Activated T-helper 1 cell treated with anti-CD3 and anti-CD28 coated beads, Interleukin-12 subunit alpha, Interleukin-12 subunit beta, Interleukin-2, Interleukin-4 antibody, amounts not matched to agents 30 ng/mL and 10 ng/mL and 1 ng/mL, durations not matched to agents 14 hours and 24 hours and 36 hours (primary cell): Measurements from ENCODE around the gene MXRA8. TPM values are rescaled to one million over a fixed set of nuclear protein-coding genes. Genes with fewer than 3 reads are reported as not detected.
"Not testable (repeated sequence)": the region's sequence is repeated elsewhere in the genome, so short reads cannot be mapped to it uniquely, and the experiment has no call there.

Experiments
- DNase-seq: peaks from one replicate; pipeline ENCODE4 v3.0.0; 2021; ENCODE audit warnings: low spot score
- H3K27ac Mint-ChIP-seq: one replicate; pipeline ENCODE4 v1.8.0; 2021; ENCODE audit warnings: mild to moderate bottlenecking, mixed read lengths
- H3K27me3 Mint-ChIP-seq: one replicate; pipeline ENCODE4 v1.8.0; 2022; ENCODE audit warnings: mild to moderate bottlenecking, moderate library complexity, mixed read lengths; ENCODE audit not compliant: insufficient read depth
- H3K36me3 Mint-ChIP-seq: one replicate; pipeline ENCODE4 v1.8.0; 2021; ENCODE audit warnings: low read depth, mixed read lengths
- H3K4me1 Mint-ChIP-seq: one replicate; pipeline ENCODE4 v1.8.0; 2021; ENCODE audit warnings: low read depth, mixed read lengths
- H3K4me3 Mint-ChIP-seq: one replicate; pipeline ENCODE4 v1.8.0; 2021; ENCODE audit warnings: mild to moderate bottlenecking, moderate library complexity, mixed read lengths
- H3K9me3 Mint-ChIP-seq: one replicate; pipeline ENCODE4 v1.8.0; 2021; ENCODE audit warnings: mixed read lengths
- intact Hi-C: fragments of 100-400 bp; cut with micrococcal nuclease; formaldehyde crosslinking; loops from one replicate; pipeline ENCODE4 v1.15.1; 2024
- total RNA-seq: library from RNA; stranded (reverse); gene quantifications from 2 replicates; pipeline ENCODE4 v1.2.3, GENCODE V29; 2022

The MXRA8 gene
- total RNA-seq, 1 donor from 2014 or later: 0.18 TPM

- Mint-ChIP-seq H3K4me1 (no peaks in the 10 kb centered on the region), H3K9me3 (no peaks in the 10 kb centered on the region), H3K27me3 (no peaks in the 10 kb centered on the region), H3K36me3 (peaks cover 49% of the 10 kb centered on the region), H3K4me3 (no peak overlapping the region), H3K27ac (no peak overlapping the region)
- intact Hi-C loops: no loop called here
- no peak for DNase-seq
These were observed 29.0 kb upstream of the MXRA8 start for GRCh38 chr1:1387098-1388077.

DNA sequence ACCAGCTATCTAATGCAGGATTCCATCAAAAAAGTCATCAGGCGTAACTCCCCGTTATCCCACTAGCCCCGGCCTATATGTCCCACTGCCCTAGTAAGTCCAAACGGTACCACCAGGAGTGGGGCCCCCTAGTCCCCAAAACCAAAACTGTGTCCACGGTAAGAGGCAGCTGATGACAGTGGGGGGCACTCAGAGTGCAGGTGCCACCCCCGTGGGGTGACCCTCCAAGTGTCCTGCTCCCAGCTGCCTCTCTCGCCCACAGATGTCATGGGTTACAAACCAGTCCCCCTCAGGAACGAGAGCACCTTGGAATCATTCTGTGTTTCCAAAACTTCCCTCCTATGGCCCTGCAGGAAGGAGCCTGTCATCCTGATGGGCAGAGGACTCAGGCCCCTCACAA is 27.6 kb upstream of the MXRA8 start:
- intact Hi-C loops: no loop called here
- Mint-ChIP-seq H3K36me3 (peaks cover 35% of the 10 kb centered on the region), H3K27ac (no peak overlapping the region), H3K4me3 (no peak overlapping the region), H3K9me3 (no peaks in the 10 kb centered on the region), H3K27me3 (no peaks in the 10 kb centered on the region), H3K4me1 (no peaks in the 10 kb centered on the region)
- no peak for DNase-seq

GRCh38 chr1:1385339-1385738 is 27.0 kb upstream of the MXRA8 start:
- H3K9me3 Mint-ChIP-seq, H3K27me3 Mint-ChIP-seq, H3K4me3 Mint-ChIP-seq, H3K27ac Mint-ChIP-seq, intact Hi-C loops, DNase-seq, H3K4me1 Mint-ChIP-seq: not testable (repeated sequence)
- H3K36me3 Mint-ChIP-seq: peaks cover 29% of the 10 kb centered on the region

DNA sequence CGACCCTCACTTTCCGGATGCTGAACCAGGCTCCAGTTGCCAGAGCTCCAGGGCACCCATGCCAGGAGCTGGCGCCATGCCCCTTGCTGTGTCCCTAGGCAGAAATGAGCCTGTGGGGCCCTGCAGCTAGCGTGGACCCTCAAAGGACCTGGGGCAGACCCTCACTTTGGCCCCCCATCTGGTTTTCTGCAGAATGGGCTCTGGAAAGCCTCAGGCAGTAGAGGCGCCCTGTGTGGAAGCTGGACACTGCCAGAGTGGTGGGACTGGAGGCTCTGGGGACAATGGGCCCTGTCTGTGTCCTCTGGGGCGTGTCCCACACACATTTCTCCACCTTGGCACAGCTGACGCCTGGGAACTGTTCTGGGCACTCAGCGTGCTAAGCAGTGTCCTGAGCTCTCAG is 22.9 kb upstream of the MXRA8 start:
- H3K27me3 Mint-ChIP-seq: no peaks in the 10 kb centered on the region
- no peaks in the 10 kb centered on the region for H3K9me3 Mint-ChIP-seq
- intact Hi-C loops: no loop called here
- no peaks in the 10 kb centered on the region for H3K4me1 Mint-ChIP-seq
- no peak overlapping the region for H3K27ac Mint-ChIP-seq
- H3K4me3 Mint-ChIP-seq: no peak overlapping the region
- H3K36me3 Mint-ChIP-seq: peaks cover under 1% of the 10 kb centered on the region
- DNase-seq: no peak

GRCh38 chr1:1380860-1381259 is 22.5 kb upstream of the MXRA8 start:
- Mint-ChIP-seq H3K27me3 (no peaks in the 10 kb centered on the region), H3K4me1 (no peaks in the 10 kb centered on the region), H3K9me3 (no peaks in the 10 kb centered on the region), H3K36me3 (no peaks in the 10 kb centered on the region), H3K27ac (no peak overlapping the region), H3K4me3 (no peak overlapping the region)
- intact Hi-C loops: no loop called here
- DNase-seq: no peak

GRCh38 chr1:1377540-1378205 is 19.3 kb upstream of the MXRA8 start:
- Mint-ChIP-seq H3K27me3 (peaks cover 2% of the 10 kb centered on the region), H3K4me3 (no peak overlapping the region), H3K36me3 (peaks cover 6% of the 10 kb centered on the region), H3K9me3 (no peaks in the 10 kb centered on the region), H3K4me1 (peaks cover 7% of the 10 kb centered on the region), H3K27ac (no peak overlapping the region)
- DNase-seq: no peak
- intact Hi-C loops: no loop called here

- no peak for DNase-seq
- H3K4me3 Mint-ChIP-seq: peak overlapping the region; percentile 43
- H3K36me3 Mint-ChIP-seq: peaks cover 8% of the 10 kb centered on the region
- peak overlapping the region; percentile 98 for H3K27ac Mint-ChIP-seq
- peaks cover 2% of the 10 kb centered on the region for H3K27me3 Mint-ChIP-seq
- peaks cover 11% of the 10 kb centered on the region for H3K4me1 Mint-ChIP-seq
- no peaks in the 10 kb centered on the region for H3K9me3 Mint-ChIP-seq
- intact Hi-C loops: no loop called here
These were observed 18.3 kb upstream of the MXRA8 start for GRCh38 chr1:1376551-1377226.

- peaks cover 2% of the 10 kb centered on the region for H3K27me3 Mint-ChIP-seq
- intact Hi-C loops: loop anchor here (1.0 to 2.0 kb wide), 9 partner anchors 24 to 362 kb away; partner anchors contain the start of genes ATAD3B, CCNL2, CPTP and DVL1
- peaks cover 11% of the 10 kb centered on the region for H3K4me1 Mint-ChIP-seq
- H3K36me3 Mint-ChIP-seq: peaks cover 8% of the 10 kb centered on the region
- no peaks in the 10 kb centered on the region for H3K9me3 Mint-ChIP-seq
- H3K4me3 Mint-ChIP-seq: peak within 1 kb of the TSS; percentile 93
- peak within 1 kb of the TSS; percentile 98 for H3K27ac Mint-ChIP-seq
- DNase-seq: peak; percentile 97
These were observed 16.7 kb upstream of the MXRA8 start, which contains the start of gene AURKAIP1 for GRCh38 chr1:1374929-1375662. AURKAIP1 (minus strand) TSS chr1:1375207; CDS start chr1:1374756, 451 bp downstream.

DNA sequence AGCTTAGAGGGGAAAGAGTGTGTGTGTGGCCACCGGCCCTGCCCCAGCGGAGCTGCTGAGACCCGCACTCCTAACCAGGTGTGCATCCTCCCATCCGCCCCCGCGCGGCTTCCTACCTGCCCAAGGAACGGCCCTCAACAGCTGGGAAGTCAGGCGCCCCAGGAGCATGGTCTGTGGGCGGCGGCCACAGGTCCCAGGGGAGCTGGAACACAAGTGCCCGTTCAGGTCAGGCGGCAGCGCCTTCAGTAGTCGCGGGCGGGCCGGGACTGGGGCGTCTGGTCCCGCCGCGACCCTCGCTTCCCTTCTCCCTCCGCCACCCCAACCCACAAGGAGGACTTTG is 16.2 kb upstream of the MXRA8 start:
- DNase-seq: no peak
- H3K4me1 Mint-ChIP-seq: peaks cover 11% of the 10 kb centered on the region
- intact Hi-C loops: loop anchor here (2.0 kb wide), 1 partner anchor 26 kb away; the partner anchor contains the start of gene DVL1
- no peaks in the 10 kb centered on the region for H3K9me3 Mint-ChIP-seq
- H3K4me3 Mint-ChIP-seq: peak overlapping the region; percentile 93
- peak overlapping the region; percentile 52 for H3K27ac Mint-ChIP-seq
- peaks cover 2% of the 10 kb centered on the region for H3K27me3 Mint-ChIP-seq
- peaks cover 8% of the 10 kb centered on the region for H3K36me3 Mint-ChIP-seq

DNA sequence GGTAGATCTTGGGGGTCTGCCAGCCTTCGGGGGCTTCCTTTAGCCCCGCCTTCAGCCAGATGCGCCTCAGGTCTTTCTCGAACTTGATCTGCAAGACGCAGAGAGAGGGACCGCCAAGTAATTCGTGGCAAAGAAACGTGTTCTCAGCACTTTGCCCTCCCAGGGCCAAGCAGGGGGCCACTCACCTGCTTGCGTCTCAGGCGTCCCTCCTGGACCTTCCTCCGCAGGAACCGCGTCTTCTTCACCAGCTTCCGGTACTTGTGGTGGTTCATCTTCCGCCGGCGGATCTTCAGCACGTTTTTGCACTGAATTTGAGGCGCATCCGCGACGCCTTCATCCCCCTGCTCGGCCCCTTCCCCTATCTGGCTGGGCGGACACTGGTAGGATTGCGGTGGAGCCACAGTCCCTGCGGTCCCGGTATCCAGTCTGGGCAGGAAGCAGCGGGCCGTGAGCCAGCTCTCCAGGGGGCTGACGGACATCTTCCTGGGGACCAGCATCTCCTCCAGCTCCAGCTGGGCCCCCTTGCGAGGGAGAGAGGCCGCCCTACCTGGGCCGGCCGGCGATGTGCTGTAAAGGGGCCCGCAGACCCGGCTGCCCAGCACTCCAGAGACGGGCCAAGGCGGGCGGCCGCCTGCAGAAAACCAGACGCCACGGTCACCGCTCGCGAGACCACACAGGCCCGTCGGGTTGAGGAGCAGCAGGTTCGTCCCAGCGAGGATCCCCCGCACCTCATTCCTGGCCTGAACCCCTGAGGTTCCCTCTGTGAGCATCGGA is 15.6 kb upstream of the MXRA8 start:
- DNase-seq: no peak
- Mint-ChIP-seq H3K4me1 (peaks cover 11% of the 10 kb centered on the region), H3K9me3 (no peaks in the 10 kb centered on the region), H3K27me3 (peaks cover 2% of the 10 kb centered on the region), H3K4me3 (peak overlapping the region; percentile 93), H3K27ac (peak overlapping the region; percentile 52), H3K36me3 (peaks cover 8% of the 10 kb centered on the region)
- intact Hi-C loops: loop anchor here (2.0 kb wide), 1 partner anchor 25 kb away; the partner anchor contains the start of gene DVL1

GRCh38 chr1:1373051-1373814 is 14.9 kb upstream of the MXRA8 start:
- Mint-ChIP-seq H3K4me3 (peak overlapping the region; percentile 93), H3K9me3 (no peaks in the 10 kb centered on the region), H3K27me3 (peaks cover 2% of the 10 kb centered on the region), H3K36me3 (peaks cover 8% of the 10 kb centered on the region), H3K27ac (no peak overlapping the region), H3K4me1 (peaks cover 11% of the 10 kb centered on the region)
- intact Hi-C loops: no loop called here
- no peak for DNase-seq
